HepG2 (cell line): ENCODE results near the gene C2orf81. TPM values are rescaled to one million over a fixed set of nuclear protein-coding genes. Genes with fewer than 3 reads are reported as not detected.

Source experiments
- ATAC-seq: fragments of 200-7000 bp; cut with Tn5 transposase; 3 replicates; pipeline ENCODE4 v1.9.1; 2020; ENCODE audit warnings: mild to moderate bottlenecking, moderate library complexity
- BruUV-seq: library from RNA; stranded (reverse); fragments of 400-500 nt; replicated peaks from 2 replicates; lab custom pipeline; 2021; lab: Mats Ljungman, UMichigan
- CTCF ChIA-PET: fragments of 300-600 bp; formaldehyde crosslinking; extraction: SDS; loops from one replicate; lab custom pipeline; 2021; ENCODE audit warnings: low total read pairs, inconsistent platforms, low intra/inter-chr PET ratio; lab: Yijun Ruan, JAX
- POLR2A ChIA-PET: fragments of 350-600 bp; sonication (Branson Sonifier 250); formaldehyde crosslinking; loops from one replicate; lab custom pipeline; 2020; ENCODE audit warnings: antibody characterized with exemption, inconsistent platforms; lab: Yijun Ruan, JAX
- DNase-seq: peaks from one replicate; pipeline ENCODE4 v3.0.0-alpha.2; 2015; ENCODE audit warnings: low spot score
- FAIRE-seq: peaks from 3 replicates; lab custom pipeline; 2011; peaks lifted over from hg19 to GRCh38; lab: Jason Lieb, UNC
- H2AFZ ChIP-seq: one replicate; pipeline ENCODE4 v1.6.1; 2011; ENCODE audit warnings: low read length, inconsistent platforms
- H3K27ac ChIP-seq: fragments of 300-600 bp; 3 replicates; pipeline ENCODE4 v1.8.0; 2011; ENCODE audit warnings: mixed run types, mild to moderate bottlenecking, mixed read lengths, low read length, inconsistent platforms; ENCODE audit not compliant: insufficient read depth; ENCODE audit errors: extremely low read length
- H3K27me3 ChIP-seq, 2 experiments: fragments of 200-600 bp in 1 of 2; 2 replicates in 1 of 2; 3 replicates in 1 of 2; pipeline versions ENCODE4 v1.6.0 to v1.8.0; 2011; ENCODE audit warnings: low read length in 2 of 2, mild to moderate bottlenecking in 2 of 2, moderate library complexity in 2 of 2, inconsistent platforms in 1 of 2; ENCODE audit not compliant: insufficient read depth in 2 of 2, control insufficient read depth in 1 of 2
- H3K36me3 ChIP-seq, 2 experiments: fragments of 200-600 bp in 1 of 2; replicated peaks in 1 of 2; 2 replicates in 1 of 2; 3 replicates in 1 of 2; pipeline versions ENCODE4 v1.5.1 to v1.8.0; 2011; ENCODE audit warnings: low read length in 2 of 2, inconsistent platforms in 1 of 2; ENCODE audit not compliant: insufficient read depth in 2 of 2, control insufficient read depth in 1 of 2
- H3K4me1 ChIP-seq: 2 replicates; pipeline ENCODE4 v1.5.1; 2012; ENCODE audit warnings: low read length, inconsistent platforms; ENCODE audit not compliant: insufficient read depth
- H3K4me2 ChIP-seq: 2 replicates; pipeline ENCODE4 v1.6.0; 2011; ENCODE audit warnings: low read depth, low read length, inconsistent platforms
- H3K4me3 ChIP-seq, 3 experiments: fragments of 200-600 bp in 1 of 3; sonication (generic), shearing (Covaris generic) in 1 of 3; replicated peaks in 1 of 3; 2 replicates each; pipeline ENCODE4 v1.5.1; 2011 to 2016; ENCODE audit warnings: low read length in 3 of 3, inconsistent platforms in 2 of 3, low read depth in 2 of 3, mild to moderate bottlenecking in 2 of 3, control low read depth in 1 of 3, mixed read lengths in 1 of 3; ENCODE audit not compliant: insufficient read depth in 1 of 3
- H3K79me2 ChIP-seq: one replicate; pipeline ENCODE4 v1.6.1; 2011; ENCODE audit warnings: low read length, inconsistent platforms; ENCODE audit not compliant: insufficient read depth
- H3K9ac ChIP-seq: 2 replicates; pipeline ENCODE4 v1.6.0; 2011; ENCODE audit warnings: mild to moderate bottlenecking, low read depth, low read length, inconsistent platforms; ENCODE audit not compliant: insufficient read depth
- H3K9me3 ChIP-seq: 2 replicates; pipeline ENCODE4 v1.5.1; 2012; ENCODE audit warnings: mild to moderate bottlenecking, low read length
- H4K20me1 ChIP-seq: 2 replicates; pipeline ENCODE4 v1.6.0; 2011; ENCODE audit warnings: inconsistent platforms, mild to moderate bottlenecking, low read length, moderate library complexity; ENCODE audit not compliant: insufficient read depth
- ARID5B ChIP-seq: IDR thresholded peaks from 2 replicates; pipeline ENCODE4 v1.4.0; 2020; ENCODE audit warnings: mild to moderate bottlenecking, missing genetic modification reagents
- HNF4A ChIP-seq: sonication (generic); formaldehyde crosslinking; IDR thresholded peaks from 2 replicates; pipeline ENCODE4 v1.4.0; 2020; ENCODE audit warnings: missing genetic modification reagents
- MBD4 ChIP-seq: IDR thresholded peaks from 2 replicates; pipeline ENCODE4 v1.6.1; 2012; ENCODE audit warnings: low read length, inconsistent platforms, borderline replicate concordance
- SKI ChIP-seq: fragments of 450-650 bp; IDR thresholded peaks from one replicate; pipeline ENCODE4 v1.6.1; 2018; ENCODE audit warnings: mild to moderate bottlenecking; ENCODE audit not compliant: partially characterized antibody
- TFE3 ChIP-seq: IDR thresholded peaks from 2 replicates; pipeline ENCODE4 v1.6.1; 2016
- TRIM22 ChIP-seq: fragments of 450-650 bp; IDR thresholded peaks from 2 replicates; pipeline ENCODE4 v1.6.1; 2017
- ZBTB44 ChIP-seq: sonication (generic); formaldehyde crosslinking; IDR thresholded peaks from 2 replicates; pipeline ENCODE4 v1.4.0; 2020; ENCODE audit warnings: missing genetic modification reagents
- ZNF878 ChIP-seq: sonication (generic); formaldehyde crosslinking; IDR thresholded peaks from 2 replicates; pipeline ENCODE4 v1.8.1; 2023; ENCODE audit warnings: mild to moderate bottlenecking, missing genetic modification reagents, moderate library complexity
- ZSCAN9 ChIP-seq: IDR thresholded peaks from 2 replicates; pipeline ENCODE4 v1.6.1; 2016; ENCODE audit warnings: borderline replicate concordance
- WGBS: methylation state at CpG from one replicate; pipeline ENCODE4 v1.1.6; 2017; ENCODE audit warnings: low lambda C conversion rate; 5-methylcytosine and 5-hydroxymethylcytosine counted together
- in situ Hi-C: cut with HindIII; loops from 2 replicates; pipeline ENCODE4 v1.10.0; 2017; ENCODE audit warnings: low pct_unique_long_range_greater_than_20kb; ENCODE audit not compliant: extremely low pct_ligation_motif_present
- intact Hi-C: fragments of 100-400 bp; cut with micrococcal nuclease; formaldehyde crosslinking; loops from one replicate; pipeline ENCODE4 v1.10.0; 2022; ENCODE audit not compliant: unreplicated experiment
- polyA plus RNA-seq, 8 experiments: library from polyadenylated mRNA; depleted of rRNA in 3 of 8; stranded (reverse) in 7 of 8; unstranded in 1 of 8; fragments of >200 nt; fragmentation: Illumina TruSeq in 4 of 8; extraction: Trizol in 4 of 8; gene quantifications; 2 replicates each; pipeline versions ENCODE4 v1.2.1 to v1.2.3, GENCODE V29; 2011 to 2016; ENCODE audit warnings: low read depth in 4 of 8, missing spikeins in 1 of 8, mixed read lengths in 1 of 8; ENCODE audit not compliant: insufficient read depth in 1 of 8
- total RNA-seq, 5 experiments: library from RNA; depleted of rRNA; stranded (reverse); fragments of >200 nt; fragmentation: Illumina TruSeq; extraction: Trizol; gene quantifications; 2 replicates each; pipeline ENCODE4 v1.2.3, GENCODE V29; 2016; ENCODE audit warnings: low read depth in 1 of 5

The C2orf81 gene
- total and polyA plus RNA-seq, 2 of the 13 experiments (the other 11 are each of a cell fraction or from before 2014, with no cell fraction given): 0.15 to 0.17 TPM

GRCh38 chr2:74447230-74447999 lies 26.0 kb upstream of the C2orf81 start (continued):
- TF ChIP-seq TRIM22 (no peak), TFE3 (CRISPR knock-in tag) (0 out of 2 replicates have a peak, but pooled peaks have one; percentile 21), MBD4 (no peak)

- BruUV-seq: no TSS peak
- no peaks in the 10 kb centered on the region; a peak in 1 of 5 replicates for H3K27me3 ChIP-seq
- H3K27ac ChIP-seq: peak overlapping the region; percentile 63
- 1% methylated on average over 5 of the region's 5 CpGs for WGBS
- CTCF ChIA-PET: no interaction called here
- no peaks in the 10 kb centered on the region for H3K9me3 ChIP-seq
- ATAC-seq: no peak
- H3K4me1 ChIP-seq: peaks cover 66% of the 10 kb centered on the region
- no peak for DNase-seq
- no peak for FAIRE-seq
- no peak overlapping the region for H2AFZ ChIP-seq
- H3K9ac ChIP-seq: peak overlapping the region; percentile 52; the same call in 1 of the 2 replicates
- H3K79me2 ChIP-seq: peaks cover 23% of the 10 kb centered on the region
- H4K20me1 ChIP-seq: peaks cover 6% of the 10 kb centered on the region; the same call in 1 of the 2 replicates
- intact Hi-C loops: no loop called here
- peak overlapping the region in 2 of 3 experiments; percentile 26 to 59; a peak in 3 of 6 replicates for H3K4me3 ChIP-seq
- no peaks in the 10 kb centered on the region; a peak in 1 of 5 replicates for H3K36me3 ChIP-seq
- peak overlapping the region; percentile 84 for H3K4me2 ChIP-seq
- in situ Hi-C loops: no loop called here
- POLR2A ChIA-PET: interaction anchor here (0.7 to 11.6 kb wide), 8 partner anchors 11 to 82 kb away, joined by 3 to 342 read pairs (median 6); partner anchors contain the start of genes INO80B, MRPL53 and WBP1
- TF ChIP-seq ARID5B (no peak), ZBTB44 (CRISPR knock-in tag) (no peak), ZSCAN9 (CRISPR knock-in tag) (no peak; the same call in 1 of the 2 replicates), HNF4A (0 out of 2 replicates have a peak, but pooled peaks have one; percentile 17), ZNF878 (CRISPR knock-in tag) (no peak), SKI (no peak)
These were observed 23.3 kb upstream of the C2orf81 start for GRCh38 chr2:74444498-74445318.
